K562 (cell line): Measurements from ENCODE around the gene DYRK1A. TPM values are rescaled to one million over a fixed set of nuclear protein-coding genes. Genes with fewer than 3 reads are reported as not detected.

Experiments
- ATAC-seq: fragments of 200-7000 bp; cut with Tn5 transposase; 3 replicates; pipeline ENCODE4 v1.9.1; 2020; ENCODE audit warnings: moderate library complexity
- BruUV-seq: library from RNA; stranded (reverse); fragments of 400-500 nt; replicated peaks from 2 replicates; lab custom pipeline; 2021; lab: Mats Ljungman, UMichigan
- CTCF ChIA-PET: fragments of 300-600 bp; formaldehyde crosslinking; extraction: SDS; loops from one replicate; lab custom pipeline; 2021; ENCODE audit warnings: low intra/inter-chr PET ratio; lab: Yijun Ruan, JAX
- POLR2A ChIA-PET: fragments of 300-600, 350-650 bp; sonication (Branson Sonifier 250); formaldehyde crosslinking; extraction: SDS; loops from one replicate; lab custom pipeline; 2021; ENCODE audit warnings: antibody characterized with exemption, inconsistent platforms; lab: Yijun Ruan, JAX
- DNase-seq, 4 experiments: peaks; one replicate each; pipeline versions ENCODE4 v3.0.0 to v3.0.0-alpha.2; 2011 to 2018; ENCODE audit warnings: low spot score in 3 of 4, mixed read lengths in 3 of 4; ENCODE audit errors: extremely low read depth in 1 of 4
- FAIRE-seq: peaks from 2 replicates; lab custom pipeline; 2011; peaks lifted over from hg19 to GRCh38; lab: Jason Lieb, UNC
- H2AFZ ChIP-seq: 2 replicates; pipeline ENCODE4 v1.6.0; 2011; ENCODE audit warnings: low read depth, low read length, control low read depth, inconsistent platforms
- H3K27ac ChIP-seq: fragments of 200-600 bp; 3 replicates; pipeline ENCODE4 v1.8.0; 2011; ENCODE audit warnings: low read depth, mild to moderate bottlenecking, control low read depth, inconsistent platforms, low read length, moderate library complexity, mixed read lengths; ENCODE audit errors: extremely low read depth
- H3K27me3 ChIP-seq, 2 experiments: fragments of 300-600 bp in 1 of 2; 2 replicates in 1 of 2; 3 replicates in 1 of 2; pipeline versions ENCODE4 v1.6.0 to v1.8.0; 2011; ENCODE audit warnings: inconsistent platforms in 2 of 2, low read length in 2 of 2, mild to moderate bottlenecking in 1 of 2, mixed read lengths in 1 of 2, moderate library complexity in 1 of 2; ENCODE audit not compliant: control insufficient read depth in 2 of 2, insufficient read depth in 2 of 2
- H3K36me3 ChIP-seq: fragments of 300-600 bp; 3 replicates; pipeline ENCODE4 v1.8.0; 2011; ENCODE audit warnings: mild to moderate bottlenecking, low read length, inconsistent platforms; ENCODE audit not compliant: control insufficient read depth, insufficient read depth
- H3K4me1 ChIP-seq, 2 experiments: fragments of 200-600 bp in 1 of 2; replicated peaks in 1 of 2; 2 replicates in 1 of 2; 3 replicates in 1 of 2; pipeline versions ENCODE4 v1.5.1 to v1.8.0; 2011; ENCODE audit warnings: inconsistent platforms in 2 of 2, low read length in 2 of 2, mild to moderate bottlenecking in 1 of 2, mixed read lengths in 1 of 2, moderate library complexity in 1 of 2; ENCODE audit not compliant: control insufficient read depth in 2 of 2, insufficient read depth in 2 of 2
- H3K4me2 ChIP-seq: 2 replicates; pipeline ENCODE4 v1.6.1; 2011; ENCODE audit warnings: low read length, control low read depth, inconsistent platforms, mixed read lengths; ENCODE audit not compliant: insufficient read depth
- H3K4me3 ChIP-seq: fragments of 200-600 bp; sonication (generic), shearing (Covaris generic); 2 replicates; pipeline ENCODE4 v1.5.1; 2016; ENCODE audit warnings: control low read depth, inconsistent platforms
- H3K79me2 ChIP-seq: fragments of 200-600 bp; 3 replicates; pipeline ENCODE4 v1.8.0; 2011; ENCODE audit warnings: low read length, inconsistent platforms; ENCODE audit not compliant: control insufficient read depth, insufficient read depth
- H3K9ac ChIP-seq, 2 experiments: 2 replicates each; pipeline versions ENCODE4 v1.6.0 to v1.6.1; 2011; ENCODE audit warnings: low read depth in 2 of 2, low read length in 2 of 2, control low read depth in 1 of 2, inconsistent platforms in 1 of 2, mild to moderate bottlenecking in 1 of 2, mixed read lengths in 1 of 2; ENCODE audit not compliant: insufficient read depth in 1 of 2
- H3K9me1 ChIP-seq: one replicate; pipeline ENCODE4 v1.6.0; 2011; ENCODE audit warnings: inconsistent platforms, mild to moderate bottlenecking, low read length, moderate library complexity; ENCODE audit not compliant: control insufficient read depth, insufficient read depth
- H3K9me3 ChIP-seq: replicated peaks from 2 replicates; pipeline ENCODE4 v1.5.1; 2011; ENCODE audit warnings: low read depth, low read length, inconsistent platforms; ENCODE audit not compliant: control insufficient read depth, insufficient read depth
- H4K20me1 ChIP-seq: replicated peaks from 2 replicates; pipeline ENCODE4 v1.6.1; 2011; ENCODE audit warnings: low read length, inconsistent platforms, mixed read lengths; ENCODE audit not compliant: control insufficient read depth, insufficient read depth
- ATF4 ChIP-seq: fragments of 450-650 bp; formaldehyde crosslinking; IDR thresholded peaks from 2 replicates; pipeline ENCODE4 v1.4.0; 2022; ENCODE audit warnings: mild to moderate bottlenecking, moderate library complexity
- BCLAF1 ChIP-seq, 2 experiments: fragments of 450-650 bp in 1 of 2; IDR thresholded peaks; 2 replicates each; pipeline ENCODE4 v1.6.1; 2011 to 2017; ENCODE audit warnings: low read depth in 2 of 2, antibody characterized with exemption in 1 of 2, borderline replicate concordance in 1 of 2, low read length in 1 of 2, mild to moderate bottlenecking in 1 of 2, mixed read lengths in 1 of 2; ENCODE audit not compliant: control insufficient read depth in 1 of 2
- BRF1 ChIP-seq: IDR thresholded peaks from 3 replicates; pipeline ENCODE4 v1.6.1; 2011; ENCODE audit warnings: borderline replicate concordance, mild to moderate bottlenecking; ENCODE audit not compliant: insufficient read length; ENCODE audit errors: extremely low read depth
- ETV6 ChIP-seq, 3 experiments: fragments of 150-350 bp in 1 of 3; sonication (generic) in 1 of 3; formaldehyde crosslinking in 1 of 3; IDR thresholded peaks; 2 replicates each; pipeline versions ENCODE4 v1.6.1 to v1.8.0; 2014 to 2022; ENCODE audit warnings: borderline replicate concordance in 2 of 3, low read depth in 2 of 3, antibody characterized with exemption in 1 of 3, low read length in 1 of 3, mild to moderate bottlenecking in 1 of 3, missing genetic modification reagents in 1 of 3
- TAF7 ChIP-seq: fragments of 450-650 bp; IDR thresholded peaks from 2 replicates; pipeline ENCODE4 v1.6.1; 2016; ENCODE audit warnings: missing genetic modification characterization, missing compliant biosample characterization
- ZNF518B ChIP-seq: fragments of 250-450 bp; sonication (Bioruptor Pico); IDR thresholded peaks from 2 replicates; pipeline ENCODE4 v1.5.0; 2021; ENCODE audit warnings: mild to moderate bottlenecking, moderate library complexity
- WGBS: fragments of 100-300 bp; shearing (Covaris generic); methylation state at CpG from one replicate; pipeline ENCODE4 v1.1.6; 2016; ENCODE audit warnings: low coverage, mixed read lengths; ENCODE audit not compliant: insufficient coverage; ENCODE audit errors: missing lambda C conversion rate; 5-methylcytosine and 5-hydroxymethylcytosine counted together
- in situ Hi-C: fragments of 300-500 bp; cut with MboI; formaldehyde crosslinking; loops from 4 replicates; pipeline ENCODE4 v1.15.0; 2018; ENCODE audit warnings: inconsistent platforms, mixed read lengths
- intact Hi-C: fragments of 100-400 bp; cut with micrococcal nuclease; formaldehyde crosslinking; loops from 2 replicates; pipeline ENCODE4 v1.14.2; 2022
- polyA plus RNA-seq, 8 experiments: library from polyadenylated mRNA; depleted of rRNA in 4 of 8; stranded (reverse) in 5 of 8; unstranded in 3 of 8; fragments of >200 nt; fragmentation: Nextera tagmentation in 2 of 8; fragmentation: Illumina TruSeq in 1 of 8; extraction: Ambion mirVana in 2 of 8; extraction: Trizol in 1 of 8; gene quantifications; 2 replicates each; pipeline versions ENCODE4 v1.2.1 to v1.2.3, GENCODE V29; 2011 to 2014; ENCODE audit warnings: inconsistent platforms in 1 of 8, missing spikeins in 1 of 8
- total RNA-seq, 7 experiments: library from RNA; depleted of rRNA in 6 of 7; stranded (reverse); fragments of >200 nt in 6 of 7; fragmentation: Illumina TruSeq in 2 of 7; extraction: Trizol in 2 of 7; gene quantifications; 2 replicates each; pipeline versions ENCODE4 v1.2.1 to v1.2.3, GENCODE V29; 2011 to 2021; ENCODE audit warnings: low replicate concordance in 1 of 7

The DYRK1A gene
- total and polyA plus RNA-seq, 9 of the 15 experiments (the other 6 are each of a cell fraction or from before 2014, with no cell fraction given): 3.7 to 64.8 (median 42.3) TPM

- no peak overlapping the region for H3K4me3 ChIP-seq
- in situ Hi-C loops: no loop called here
- ChIA-PET POLR2A (interaction anchor here (0.8 to 1.6 kb wide), 3 partner anchors 8 to 14 kb away, joined by 3 to 10 read pairs (median 3); no protein-coding TSS in a partner anchor), CTCF (no interaction called here)
- FAIRE-seq (no peak), ATAC-seq (no peak), DNase-seq (no peak)
- H3K4me1 ChIP-seq: peaks cover 3 to 10% of the 10 kb centered on the region in 2 experiments; a peak in 3 of 5 replicates
- no TSS peak for BruUV-seq
- intact Hi-C loops: no loop called here
- H3K9me3 ChIP-seq: no peaks in the 10 kb centered on the region
- peaks cover 42% of the 10 kb centered on the region for H4K20me1 ChIP-seq
- no peak overlapping the region for H3K4me2 ChIP-seq
- no peak overlapping the region for H3K9ac ChIP-seq
- H3K36me3 ChIP-seq: peaks cover 30% of the 10 kb centered on the region
- H3K79me2 ChIP-seq: peaks cover 99% of the 10 kb centered on the region
- H3K9me1 ChIP-seq: peaks cover 7% of the 10 kb centered on the region
- H3K27me3 ChIP-seq: no peaks in the 10 kb centered on the region
- H2AFZ ChIP-seq: no peak overlapping the region
- TF ChIP-seq ETV6 (IDR thresholded peaks at IDR 0.05; ENCODE audit: borderline replicate concordance in 1 of 2, low read depth in 2 of 2, low read length in 1 of 2) (no peak), ETV6 (CRISPR knock-in tag; IDR thresholded peaks at IDR 0.05; ENCODE audit: borderline replicate concordance) (no peak), TAF7 (tag) (no peak), ZNF518B (no peak), ATF4 (CRISPR knock-in tag) (no peak), BRF1 (no peak), BCLAF1 (IDR thresholded peaks at IDR 0.05; ENCODE audit: borderline replicate concordance in 1 of 2, control insufficient read depth in 1 of 2, low read depth in 2 of 2, low read length in 1 of 2) (no peak)
- TF ChIP-seq, all 486 proteins: peak for 0
- WGBS: 96% methylated on average over 3 of the region's 3 CpGs
- H3K27ac ChIP-seq: no peak overlapping the region
Observed at GRCh38 chr21:37393786-37394185, 27.2 kb downstream of the DYRK1A start.
